Activated T-cell treated with anti-CD3 and anti-CD28 coated beads for 24 hours (primary cell): ENCODE results near the gene NAPG.
"Not testable (repeated sequence)": the region's sequence is repeated elsewhere in the genome, so short reads cannot be mapped to it uniquely, and the experiment has no call there.

Source experiments
- DNase-seq: peaks from one replicate; pipeline ENCODE4 v3.0.0-alpha.2; 2020; ENCODE audit warnings: low read depth

NAPG gene

DNA sequence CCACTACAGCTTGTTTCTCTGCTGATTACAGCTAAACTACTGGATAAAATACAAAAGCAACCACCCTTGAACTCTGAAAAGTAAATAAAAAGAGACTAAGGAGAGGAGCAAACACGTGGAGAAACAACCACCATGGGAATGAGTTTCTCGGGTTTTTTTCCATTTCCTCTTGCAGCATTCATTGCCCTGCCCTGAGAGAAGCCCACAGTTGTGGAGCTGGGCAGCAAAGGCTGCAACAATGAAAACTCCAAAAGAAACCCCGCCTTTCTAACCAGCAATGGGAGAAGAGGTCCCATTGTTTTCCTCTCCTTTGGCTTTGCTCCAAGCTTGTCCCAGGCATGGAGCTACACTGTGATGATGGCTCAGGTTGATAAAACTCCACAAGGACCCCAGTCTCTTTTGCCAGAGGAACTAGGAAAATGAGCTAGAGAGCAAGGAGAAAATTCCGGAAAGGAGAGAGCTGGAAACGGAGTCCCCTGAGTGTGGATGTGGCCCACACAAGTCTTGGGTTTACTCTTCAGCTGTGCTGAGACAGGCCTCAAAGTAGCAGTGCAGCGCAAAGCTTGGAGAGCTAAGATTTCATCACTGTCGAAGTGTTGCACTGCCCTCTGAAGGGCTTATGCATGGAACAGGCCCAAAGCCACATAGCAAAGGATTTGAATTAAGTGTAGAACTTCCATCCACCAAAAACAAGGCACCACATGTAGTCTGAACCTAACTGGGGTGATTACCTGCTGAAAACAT is 20.9 kb downstream of the NAPG start:
- no peak for DNase-seq

DNA sequence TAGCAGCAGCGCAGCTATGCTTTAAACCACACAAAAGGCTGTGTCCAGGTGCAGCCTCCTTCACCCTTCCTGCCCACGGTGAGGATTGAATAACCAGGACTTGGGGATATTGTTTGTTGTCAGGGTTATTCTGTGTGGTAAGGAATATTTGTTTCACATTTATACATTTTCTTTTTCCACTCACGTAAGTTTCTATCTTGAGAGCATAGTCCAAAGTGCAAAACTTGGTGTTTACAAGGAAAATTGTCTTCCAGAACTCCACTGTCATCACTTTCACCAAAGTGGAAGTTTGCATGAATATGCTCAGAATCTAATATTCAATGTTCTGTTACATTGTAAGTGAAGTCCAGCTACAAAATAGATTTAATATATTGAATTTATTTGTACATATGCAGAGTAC is 26.4 kb downstream of the NAPG start:
- DNase-seq: no peak

DNA sequence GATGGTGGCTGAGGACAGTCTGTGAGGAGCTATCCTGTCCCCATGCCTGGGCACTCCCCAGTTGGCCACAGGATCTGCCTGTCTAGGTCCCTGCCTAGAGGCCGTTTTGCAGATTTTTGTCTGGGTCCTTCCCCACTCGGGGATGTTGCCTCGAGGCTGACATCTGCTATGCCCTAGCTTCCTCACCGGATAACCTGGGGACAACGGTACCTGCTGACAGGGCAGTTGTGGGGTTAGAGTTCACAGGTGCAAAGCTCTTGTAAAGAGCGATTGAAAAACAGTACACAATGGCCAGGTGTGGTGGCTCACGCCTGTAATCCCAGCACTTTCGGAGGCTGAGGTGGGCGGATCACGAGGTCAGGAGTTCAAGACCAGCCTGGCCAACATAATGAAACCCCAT is 30.4 kb downstream of the NAPG start:
- not testable (repeated sequence) for DNase-seq

DNA sequence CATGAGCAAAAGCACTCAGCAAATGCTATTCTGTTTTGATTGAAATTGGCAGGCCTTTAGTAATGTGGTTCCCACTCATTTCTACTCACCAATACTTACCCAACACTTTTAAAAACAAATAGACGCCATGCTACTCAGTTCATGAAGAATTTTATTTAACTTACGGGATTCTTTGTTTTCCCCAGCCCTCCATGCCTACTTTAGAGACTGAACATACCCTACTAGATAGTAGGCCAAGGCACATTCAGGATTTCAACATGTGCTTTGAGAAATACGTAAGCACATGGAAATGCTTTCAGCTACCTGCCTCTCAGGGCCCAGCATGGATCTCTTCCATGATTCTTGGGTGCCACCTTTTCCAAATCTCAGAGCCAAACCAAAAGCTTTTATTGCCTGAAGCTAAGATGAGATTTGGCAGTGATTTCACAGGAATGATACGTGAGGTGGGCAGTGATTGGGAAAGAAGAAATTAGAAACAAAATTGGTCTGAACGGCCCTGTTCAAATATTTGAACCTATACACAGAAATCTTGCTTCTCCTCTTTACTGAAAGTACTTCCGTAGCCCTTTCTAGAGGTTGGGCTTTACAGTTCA is 31.4 kb downstream of the NAPG start:
- no peak for DNase-seq

DNA sequence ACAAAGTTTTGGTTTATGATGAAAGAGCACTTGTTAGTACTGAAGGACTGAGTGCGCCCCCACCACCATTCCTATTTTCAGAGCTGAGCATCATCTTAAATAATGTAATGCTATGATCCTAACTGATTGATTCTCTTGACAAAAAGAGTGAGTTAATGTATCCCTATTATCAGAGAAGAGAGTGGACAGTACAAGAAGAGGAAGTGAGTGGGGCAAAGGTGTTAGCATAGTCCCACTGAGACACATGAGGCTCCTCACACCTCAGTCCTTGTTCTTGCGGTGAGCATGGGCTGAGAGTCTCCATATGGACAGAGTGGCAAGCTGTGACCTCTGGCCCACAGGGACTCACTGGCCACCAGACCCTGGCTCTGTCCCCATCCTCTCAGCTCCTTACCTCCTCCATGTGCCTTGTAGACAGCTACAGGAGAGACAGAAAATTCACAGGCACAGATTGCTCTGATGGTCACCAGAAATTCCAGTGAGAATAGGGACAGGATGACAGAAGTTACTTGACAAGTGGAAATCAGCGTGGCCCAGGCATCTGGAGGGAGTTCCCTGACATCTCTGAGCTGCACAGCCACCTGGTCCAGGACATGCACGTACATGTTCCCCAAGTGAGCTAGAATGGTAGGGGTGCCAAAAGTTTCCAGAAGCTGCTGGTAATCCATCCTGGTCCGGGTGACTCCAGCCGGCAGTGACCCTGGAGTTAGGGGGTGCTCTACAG is 32.6 kb downstream of the NAPG start:
- no peak for DNase-seq

DNA sequence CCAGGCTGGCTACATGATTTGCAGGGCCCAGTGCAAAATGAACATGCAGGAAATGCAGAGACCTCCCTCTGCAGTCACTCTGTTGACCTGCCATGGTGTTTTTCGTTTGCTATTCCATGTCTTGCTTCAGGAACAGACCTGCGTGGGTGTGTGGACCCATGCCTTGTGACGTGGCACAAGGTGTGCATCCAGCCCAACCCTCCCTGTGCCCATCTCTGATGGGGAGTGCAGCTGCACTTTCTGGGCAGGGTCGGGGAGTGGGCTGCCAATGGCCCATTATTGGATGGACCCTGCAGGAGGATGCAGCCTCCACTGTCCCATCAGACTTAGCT is 33.1 kb downstream of the NAPG start:
- DNase-seq: no peak

DNA sequence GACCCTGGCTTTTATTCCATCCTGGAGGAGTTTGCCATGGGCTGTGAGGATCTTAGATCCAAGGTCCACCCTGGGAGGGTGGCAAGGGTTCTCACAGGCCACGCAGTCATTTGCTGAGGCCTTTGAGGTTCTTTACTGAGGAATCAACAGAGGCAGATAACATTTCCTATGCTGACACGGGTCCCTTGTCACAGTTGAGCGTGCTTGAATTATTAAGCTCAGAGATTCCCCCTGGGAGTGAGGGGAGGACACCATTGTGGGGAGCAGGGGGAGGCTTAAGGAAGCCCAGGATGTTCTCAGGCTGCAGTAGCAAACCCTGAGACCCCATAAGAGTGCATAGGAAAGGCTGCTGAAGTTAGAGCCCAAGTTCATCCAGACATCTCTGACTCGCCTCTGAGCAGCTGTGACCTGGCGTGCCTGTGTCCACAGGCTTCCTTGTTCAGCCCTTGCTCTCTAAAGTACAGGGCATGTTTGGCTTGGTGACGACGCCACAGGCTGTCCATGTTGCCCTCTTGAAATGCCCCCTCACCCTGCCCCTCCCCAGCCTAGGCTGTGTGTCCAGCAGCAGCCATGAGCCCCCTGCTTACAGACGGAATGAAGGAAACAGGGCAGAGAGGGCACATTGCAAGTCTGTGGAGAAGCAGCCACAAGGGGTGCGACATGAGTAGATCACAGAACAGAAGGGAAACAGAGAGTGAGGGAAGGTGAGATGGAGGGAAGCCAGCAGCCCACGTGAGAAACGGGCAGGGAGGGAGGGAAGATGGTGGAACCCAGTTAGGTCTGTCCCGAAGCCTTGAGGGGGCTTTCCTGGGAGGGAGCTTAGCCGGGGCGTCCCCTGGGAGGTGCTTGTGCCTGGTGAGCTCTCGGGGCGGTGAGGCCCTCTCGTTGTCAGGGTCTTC is 34.0 kb downstream of the NAPG start:
- DNase-seq: no peak

DNA sequence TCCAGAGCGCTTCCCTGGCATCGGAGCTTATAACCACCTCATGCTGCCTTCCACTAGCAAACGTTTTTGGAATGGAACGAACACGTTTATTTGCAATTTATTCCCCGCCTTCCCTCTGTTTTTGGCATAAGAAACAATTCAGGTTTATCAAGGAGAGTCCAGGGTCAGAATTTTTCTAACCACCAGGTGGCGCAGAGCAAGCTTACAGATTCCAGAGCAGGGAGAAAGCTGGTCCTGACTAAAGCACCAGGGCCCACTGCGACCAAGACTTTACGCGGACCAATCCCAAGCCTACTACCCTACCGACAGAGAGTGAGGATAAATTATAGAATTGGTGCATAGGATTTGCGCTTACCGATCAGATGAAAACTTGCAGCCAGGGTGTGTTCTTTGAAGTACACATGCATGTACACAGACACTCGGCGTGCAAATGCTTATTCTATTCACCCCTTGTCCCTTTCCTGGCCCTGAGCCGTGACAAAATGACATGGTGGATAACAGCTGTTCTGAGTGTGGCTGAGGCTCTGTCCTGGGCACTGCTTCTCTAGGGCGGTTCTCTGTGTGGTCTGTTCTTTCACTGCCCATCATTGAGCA is 34.7 kb downstream of the NAPG start:
- DNase-seq: peak; percentile 51

DNA sequence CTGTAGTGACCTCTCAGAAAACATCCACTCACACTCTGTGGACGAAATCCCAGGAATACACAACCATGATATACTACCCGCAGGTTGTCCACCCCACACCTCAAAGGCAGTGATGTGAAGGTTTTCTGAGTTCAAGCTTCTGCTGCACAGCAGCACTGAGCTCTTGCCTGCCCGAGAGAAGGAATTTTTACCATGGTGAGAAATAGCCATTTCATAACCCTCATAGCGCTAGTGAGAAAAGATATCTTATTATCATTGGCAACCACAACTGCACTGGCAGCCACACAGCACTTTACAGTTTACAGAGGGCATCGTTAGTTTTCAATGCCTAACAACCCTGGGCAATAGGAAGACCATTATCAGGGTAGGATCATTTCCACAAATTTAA is 36.9 kb downstream of the NAPG start:
- DNase-seq: no peak

DNA sequence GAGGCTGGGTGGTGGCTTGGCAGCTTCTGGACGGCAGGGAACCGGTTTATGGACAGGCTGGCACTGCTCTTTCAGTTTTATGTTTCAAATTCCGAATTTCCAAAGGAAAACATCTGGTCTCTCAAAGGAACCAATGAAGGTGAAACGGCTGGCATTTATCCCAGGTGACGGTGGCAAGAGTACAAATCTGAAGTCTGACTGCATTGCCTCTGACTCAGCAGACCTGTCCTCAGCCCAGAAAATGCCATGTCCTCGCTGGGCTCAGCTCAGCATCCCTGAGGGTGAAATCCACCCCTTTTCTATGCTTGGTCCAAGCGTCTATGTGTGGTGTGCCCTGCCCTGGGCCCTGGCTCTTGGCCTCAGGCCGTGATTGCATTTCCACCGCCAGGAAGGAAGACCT is 38.1 kb downstream of the NAPG start:
- DNase-seq: no peak

DNA sequence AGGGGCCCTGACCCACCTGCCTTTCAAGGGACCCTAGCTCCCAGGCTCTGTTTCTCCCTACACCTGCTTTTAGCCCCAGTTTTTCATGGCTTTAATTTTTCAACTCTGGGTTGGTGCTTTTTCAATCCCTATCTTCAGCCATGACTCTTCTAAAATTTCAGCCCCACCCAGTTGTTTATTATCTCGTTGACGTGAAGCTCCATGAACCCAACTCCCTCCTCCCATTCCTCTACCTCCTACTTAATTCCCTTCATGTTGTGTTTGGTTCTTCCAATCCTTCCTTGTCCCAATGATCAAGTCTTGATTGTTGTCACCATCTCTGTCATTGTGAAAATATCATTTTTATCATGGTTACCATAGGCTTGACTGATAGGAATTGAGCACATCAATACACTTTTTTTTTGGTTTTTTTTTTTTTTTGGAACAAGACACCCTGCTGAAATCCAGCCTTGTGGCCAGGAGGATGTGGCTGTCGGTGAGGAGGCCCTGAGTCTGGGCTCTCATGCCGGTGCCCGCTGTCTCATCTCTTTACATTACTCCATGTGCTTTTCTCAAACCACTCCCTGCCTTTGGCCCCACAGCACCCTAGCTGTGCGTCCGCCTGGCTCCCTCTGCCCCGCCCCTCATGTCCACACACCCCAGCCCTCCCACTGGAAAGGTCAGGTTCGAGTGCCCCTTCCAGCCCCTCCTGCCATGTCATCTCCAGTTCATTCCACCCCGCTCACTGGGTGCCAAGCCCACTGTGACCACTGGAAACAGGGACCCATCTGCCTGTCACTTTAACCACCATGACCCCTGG is 39.3 kb downstream of the NAPG start:
- DNase-seq: no peak

DNA sequence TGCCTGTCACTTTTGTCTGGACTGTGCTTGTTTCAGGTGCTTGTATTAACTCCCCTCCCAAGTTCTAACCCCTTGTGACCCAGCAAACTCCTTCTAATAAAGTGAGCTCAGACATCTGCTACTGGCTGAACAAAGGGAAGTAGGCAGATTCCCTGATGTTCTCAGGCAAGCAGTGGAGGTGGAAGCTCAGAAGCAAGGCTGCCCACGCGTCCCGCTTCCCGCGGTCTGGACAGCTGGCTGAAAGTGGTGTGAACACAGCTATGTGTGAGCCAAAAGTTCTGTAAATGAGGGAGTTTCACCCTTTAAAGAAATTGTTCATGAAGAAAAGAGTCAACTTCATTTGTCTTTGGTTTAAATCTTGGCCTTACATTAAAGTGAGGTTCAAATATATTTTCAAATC is 40.0 kb downstream of the NAPG start:
- no peak for DNase-seq

DNA sequence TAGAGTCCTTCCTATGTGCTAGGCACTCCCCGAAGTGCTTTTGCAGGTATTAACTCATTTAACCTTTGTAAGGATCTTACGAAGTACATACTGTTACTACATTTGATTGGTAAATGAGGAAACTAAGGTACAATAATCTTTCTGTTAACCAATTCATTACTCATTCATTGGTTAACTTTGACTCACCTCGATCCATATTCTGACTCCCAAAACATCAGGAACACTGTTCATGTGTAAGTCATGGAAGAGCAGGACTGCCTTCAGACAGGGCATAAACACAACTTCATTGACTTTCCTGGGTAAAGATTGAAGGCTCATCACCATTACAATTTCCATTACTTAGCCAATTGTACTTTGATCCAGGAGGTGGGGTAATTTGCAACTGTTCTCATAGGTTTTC is 40.6 kb downstream of the NAPG start:
- no peak for DNase-seq

DNA sequence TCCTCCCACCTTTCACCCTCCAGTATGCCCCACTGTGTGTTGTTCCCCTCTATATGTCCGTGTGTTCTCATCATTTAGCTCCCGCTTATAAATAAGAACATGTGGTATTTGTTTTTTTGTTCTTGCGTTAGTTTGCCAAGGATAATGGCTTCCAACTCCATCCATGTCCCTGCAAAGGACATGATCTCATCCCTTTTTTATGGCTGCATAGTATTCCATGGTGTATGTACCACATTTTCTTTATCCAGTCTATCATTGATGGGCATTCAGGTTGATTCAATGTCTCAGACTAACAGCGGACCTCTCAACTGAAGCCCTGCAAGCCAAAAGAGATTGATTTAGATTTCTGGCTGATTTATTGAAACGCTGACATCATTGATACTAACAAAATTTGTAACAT is 44.1 kb downstream of the NAPG start:
- not testable (repeated sequence) for DNase-seq

DNA sequence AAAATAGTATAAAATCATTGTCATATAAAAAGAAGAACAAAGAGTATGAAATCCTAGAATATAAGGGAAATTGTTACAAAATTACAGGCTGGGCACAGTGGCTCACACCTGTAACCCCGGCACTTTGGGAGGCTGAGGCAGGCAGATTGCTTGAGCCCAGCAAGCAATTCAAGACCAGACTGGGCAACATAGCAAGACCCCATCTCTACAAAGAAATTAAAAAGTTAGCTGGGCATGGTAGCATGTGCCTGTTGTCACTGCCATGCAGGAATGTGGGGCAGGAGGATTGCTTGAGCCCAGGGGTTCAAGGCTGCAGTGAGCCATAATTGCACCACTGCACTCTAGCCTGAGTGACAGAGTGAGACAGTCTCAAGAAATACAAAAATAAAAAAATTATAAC is 44.8 kb downstream of the NAPG start:
- DNase-seq: no peak

DNA sequence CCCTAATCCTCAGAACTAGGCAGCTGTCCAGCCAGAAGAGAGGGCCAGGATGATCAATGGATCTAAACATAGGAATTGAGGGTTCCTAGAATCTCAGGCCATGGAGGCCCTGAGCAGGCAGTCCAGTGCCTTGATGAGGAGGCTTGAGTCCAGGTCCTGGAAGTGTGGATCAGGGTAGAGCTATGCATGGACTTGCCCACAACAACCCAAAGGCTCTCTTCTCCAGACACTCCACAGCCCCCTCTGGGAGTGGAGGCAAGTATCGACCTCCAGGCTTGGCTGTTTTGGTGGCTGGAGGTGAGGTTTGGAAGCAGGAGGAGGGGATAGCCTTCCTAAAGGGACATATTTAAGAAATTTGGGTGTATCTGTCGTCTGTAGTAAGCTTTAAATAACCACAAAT is 45.7 kb downstream of the NAPG start:
- DNase-seq: no peak

DNA sequence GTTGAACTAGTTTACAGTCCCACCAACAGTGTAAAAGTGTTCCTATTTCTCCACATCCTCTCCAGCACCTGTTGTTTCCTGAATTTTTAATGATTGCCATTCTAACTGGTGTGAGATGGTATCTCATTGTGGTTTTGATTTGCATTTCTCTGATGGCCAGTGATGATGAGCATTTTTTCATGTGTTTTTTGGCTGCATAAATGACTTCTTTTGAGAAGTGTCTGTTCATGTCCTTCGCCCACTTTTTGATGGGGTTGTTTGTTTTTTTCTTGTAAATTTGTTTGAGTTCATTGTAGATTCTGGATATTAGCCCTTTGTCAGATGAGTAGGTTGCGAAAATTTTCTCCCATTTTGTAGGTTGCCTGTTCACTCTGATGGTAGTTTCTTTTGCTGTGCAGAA is 47.4 kb downstream of the NAPG start:
- DNase-seq: not testable (repeated sequence)

DNA sequence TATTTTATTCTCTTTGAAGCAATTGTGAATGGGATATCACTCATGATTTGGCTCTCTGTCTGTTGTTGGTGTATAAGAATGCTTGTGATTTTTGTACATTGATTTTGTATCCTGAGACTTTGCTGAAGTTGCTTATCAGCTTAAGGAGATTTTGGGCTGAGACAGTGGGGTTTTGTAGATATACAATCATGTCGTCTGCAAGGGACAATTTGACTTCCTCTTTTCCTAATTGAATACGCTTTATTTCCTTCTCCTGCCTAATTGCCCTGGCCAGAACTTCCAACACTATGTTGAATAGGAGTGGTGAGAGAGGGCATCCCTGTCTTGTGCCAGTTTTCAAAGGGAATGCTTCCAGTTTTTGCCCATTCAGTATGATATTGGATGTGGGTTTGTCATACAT is 48.6 kb downstream of the NAPG start:
- DNase-seq: not testable (repeated sequence)

DNA sequence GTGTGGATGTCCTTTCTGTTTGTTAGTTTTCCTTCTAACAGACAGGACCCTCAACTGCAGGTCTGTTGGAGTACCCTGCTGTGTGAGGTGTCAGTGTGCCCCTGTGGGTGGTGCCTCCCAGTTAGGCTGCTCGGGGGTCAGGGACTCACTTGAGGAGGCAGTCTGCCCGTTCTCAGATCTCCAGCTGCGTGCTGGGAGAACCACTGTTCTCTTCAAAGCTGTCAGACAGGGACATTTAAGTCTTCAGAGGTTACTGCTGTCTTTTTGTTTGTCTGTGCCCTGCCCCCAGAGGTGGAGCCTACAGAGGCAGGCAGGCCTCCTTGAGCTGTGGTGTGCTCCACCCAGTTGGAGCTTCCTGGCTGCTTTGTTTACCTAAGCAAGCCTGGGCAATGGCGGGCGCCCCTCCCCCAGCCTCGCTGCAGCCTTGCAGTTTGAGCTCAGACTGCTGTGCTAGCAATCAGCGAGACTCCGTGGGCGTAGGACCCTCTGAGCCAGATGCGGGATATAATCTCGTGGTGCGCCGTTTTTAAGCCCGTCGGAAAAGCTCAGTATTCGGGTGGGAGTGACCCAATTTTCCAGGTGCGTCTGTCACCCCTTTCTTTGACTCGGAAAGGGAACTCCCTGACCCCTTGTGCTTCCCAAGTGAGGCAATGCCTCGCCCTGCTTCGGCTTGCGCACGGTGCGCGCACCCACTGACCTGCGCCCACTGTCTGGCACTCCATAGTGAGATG is 52.2 kb downstream of the NAPG start:
- DNase-seq: not testable (repeated sequence)

DNA sequence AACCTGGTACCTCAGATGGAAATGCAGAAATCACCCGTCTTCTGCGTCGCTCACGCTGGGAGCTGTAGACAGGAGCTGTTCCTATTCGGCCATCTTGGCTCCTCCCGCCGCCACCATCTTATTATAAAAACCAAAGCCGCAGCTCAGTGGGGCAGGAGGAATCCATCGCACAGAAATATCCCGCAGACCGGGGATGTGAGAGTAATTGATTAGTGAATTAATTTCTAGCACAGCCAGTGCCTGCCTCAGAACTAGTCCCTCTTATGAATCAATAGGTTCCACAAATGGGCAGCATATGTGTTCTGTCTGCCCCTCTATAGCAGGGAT is 52.7 kb downstream of the NAPG start:
- not testable (repeated sequence) for DNase-seq
